Transverse colon (tissue), 4 donors: ENCODE data around the gene CNKSR3. TPM values are rescaled to one million over a fixed set of nuclear protein-coding genes. Genes with fewer than 3 reads are reported as not detected.

ENCODE experiments used
- DNase-seq: peaks from one replicate; pipeline ENCODE4 v3.0.0-alpha.2; 2019
- H3K27ac ChIP-seq, 4 donors: fragments of 200-600 bp; sonication (generic); 2 replicates each; pipeline ENCODE4 v1.5.1; 2016 to 2018; ENCODE audit warnings: inconsistent platforms in 4 of 4
- H3K27me3 ChIP-seq: fragments of 200-600 bp; sonication (generic); 2 replicates; pipeline ENCODE4 v1.5.1; 2017; ENCODE audit warnings: inconsistent platforms
- H3K36me3 ChIP-seq, 4 donors: fragments of 200-600 bp; sonication (generic); 2 replicates each; pipeline ENCODE4 v1.5.1; 2017 to 2019; ENCODE audit warnings: inconsistent platforms in 4 of 4
- H3K4me1 ChIP-seq, 4 donors: fragments of 200-600 bp; sonication (generic); 2 replicates each; pipeline ENCODE4 v1.5.1; 2017 to 2020; ENCODE audit warnings: inconsistent platforms in 4 of 4
- H3K4me3 ChIP-seq, 4 donors: fragments of 200-600 bp; sonication (generic); 1 replicate in 1 of 4; 2 replicates in 3 of 4; pipeline versions ENCODE4 v1.5.1 to v1.6.1; 2017 to 2019; ENCODE audit warnings: inconsistent platforms in 4 of 4
- H3K9me3 ChIP-seq, 2 donors: fragments of 200-600 bp; sonication (generic); 2 replicates each; pipeline ENCODE4 v1.5.1; 2017 to 2019; ENCODE audit warnings: inconsistent platforms in 2 of 2
- CTCF ChIP-seq, 5 experiments: fragments of 200-600 bp in 3 of 5; fragments of 450-650 bp in 2 of 5; sonication (generic) in 3 of 5; IDR thresholded peaks; 1 replicate in 2 of 5; 2 replicates in 3 of 5; pipeline ENCODE4 v1.5.1; 2016 to 2017; ENCODE audit warnings: antibody characterized with exemption in 5 of 5, inconsistent platforms in 3 of 5, mild to moderate bottlenecking in 2 of 5, moderate library complexity in 1 of 5
- EP300 ChIP-seq: sonication (generic); formaldehyde crosslinking; IDR thresholded peaks from one replicate; pipeline ENCODE4 v1.6.1; 2017; ENCODE audit warnings: antibody characterized with exemption, low read depth
- POLR2A ChIP-seq: fragments of 450-650 bp; IDR thresholded peaks from one replicate; pipeline ENCODE4 v1.6.1; 2016; ENCODE audit warnings: antibody characterized with exemption, mild to moderate bottlenecking, moderate library complexity
- POLR2AphosphoS5 ChIP-seq, 3 donors: sonication (generic); formaldehyde crosslinking; IDR thresholded peaks; one replicate each; pipeline ENCODE4 v1.6.1; 2016; ENCODE audit warnings: antibody characterized with exemption in 3 of 3
- WGBS, 2 donors: methylation state at CpG; one replicate each; pipeline ENCODE4 v1.1.5; 2018; ENCODE audit warnings: low coverage in 1 of 2; 5-methylcytosine and 5-hydroxymethylcytosine counted together
- in situ Hi-C, 4 donors: fragments of 200-750 bp; cut with MboI; loops; one replicate each; pipeline versions ENCODE4 v1.15.0 to v1.15.1; 2017; ENCODE audit warnings: low sequenced_read_pairs in 3 of 4, low pct_ligation_motif_present in 1 of 4, low pct_unique_long_range_greater_than_20kb in 1 of 4
- intact Hi-C: fragments of 100-400 bp; cut with DNase I; formaldehyde crosslinking; loops from one replicate; pipeline ENCODE4 v1.15.1; 2023; ENCODE audit warnings: low total_unique reads
- total RNA-seq, 4 donors: library from RNA; depleted of rRNA; stranded (reverse); fragments of >200 nt; gene quantifications; one replicate each; pipeline ENCODE4 v1.1.0, GENCODE V29; 2016

The CNKSR3 gene
- total RNA-seq, 4 donors from 2014 or later, result 4.0 to 27.3 (median 16.9) TPM

DNA sequence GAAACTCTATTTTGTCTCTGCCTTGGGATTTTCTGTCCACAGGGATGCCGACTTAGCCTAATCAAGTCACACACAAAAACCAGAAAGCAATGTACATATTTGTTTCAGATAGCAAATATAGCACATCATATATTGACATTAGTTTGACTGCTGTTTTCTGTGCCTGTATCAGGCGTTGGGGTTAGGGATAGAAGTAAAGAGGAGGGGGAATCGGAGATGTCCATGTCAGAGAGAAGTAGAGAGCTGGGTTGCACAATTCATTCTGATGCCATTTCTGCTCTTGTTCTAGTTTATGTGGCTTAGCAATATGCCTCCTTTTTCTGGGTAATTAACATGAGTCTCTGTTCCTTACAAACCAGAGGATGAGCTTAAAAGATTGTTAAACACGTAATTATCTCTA is 139.2 kb downstream of the CNKSR3 start:
- Histone ChIP-seq H3K27ac (no peak overlapping the region), H3K4me1 (peaks cover 0 to 5% (median 0%) of the 10 kb centered on the region in 4 donors), H3K4me3 (no peak overlapping the region), H3K36me3 (no peaks in the 10 kb centered on the region), H3K9me3 (no peaks in the 10 kb centered on the region), H3K27me3 (no peaks in the 10 kb centered on the region)
- no peak for DNase-seq
- in situ Hi-C loops, result loop anchor here in 1 of 4 donors (25.0 kb wide), 1 partner anchor 209 kb away; no protein-coding TSS in a partner anchor
- no peak for TF ChIP-seq POLR2A
- intact Hi-C loops, result no loop called here
- 81 to 90% methylated on average over 4 of the region's 4 CpGs for WGBS, 2 donors

- Histone ChIP-seq H3K4me1 (peaks cover 0 to 5% (median 0%) of the 10 kb centered on the region in 4 donors), H3K36me3 (no peaks in the 10 kb centered on the region), H3K9me3 (no peaks in the 10 kb centered on the region), H3K27ac (no peak overlapping the region), H3K27me3 (no peaks in the 10 kb centered on the region), H3K4me3 (no peak overlapping the region)
- in situ Hi-C loops, result loop anchor here in 1 of 4 donors (25.0 kb wide), 1 partner anchor 208 kb away; no protein-coding TSS in a partner anchor
- intact Hi-C loops, result no loop called here
- WGBS, 2 donors, result 14 to 23% methylated on average over 4 of the region's 4 CpGs
- no peak for TF ChIP-seq POLR2AphosphoS5 (IDR thresholded peaks at IDR 0.05)
- TF ChIP-seq EP300, result no peak
- TF ChIP-seq CTCF (IDR thresholded peaks at IDR 0.05), result peak in 3 of 5 experiments; percentile 13 to 34 (median 26)
- no peak for TF ChIP-seq POLR2A
- DNase-seq, result peak; percentile 14
Observed at GRCh38 chr6:154370545-154370944, 139.9 kb downstream of the CNKSR3 start.

GRCh38 chr6:154367839-154368695 is 142.4 kb downstream of the CNKSR3 start:
- intact Hi-C loops, result no loop called here
- TF ChIP-seq EP300, result no peak
- TF ChIP-seq POLR2AphosphoS5 (IDR thresholded peaks at IDR 0.05), result no peak
- TF ChIP-seq CTCF (IDR thresholded peaks at IDR 0.05), result no peak
- no peak for DNase-seq
- H3K27ac ChIP-seq, result no peak overlapping the region
- H3K4me3 ChIP-seq, result no peak overlapping the region
- no peaks in the 10 kb centered on the region for H3K9me3 ChIP-seq
- WGBS, 2 donors, result 80 to 82% methylated on average over 9 of the region's 9 CpGs
- in situ Hi-C loops, result loop anchor here in 1 of 4 donors (25.0 kb wide), 1 partner anchor 206 kb away; no protein-coding TSS in a partner anchor
- no peaks in the 10 kb centered on the region for H3K36me3 ChIP-seq
- no peaks in the 10 kb centered on the region for H3K27me3 ChIP-seq
- H3K4me1 ChIP-seq, result peaks cover 0 to 5% (median 0%) of the 10 kb centered on the region in 4 donors

DNA sequence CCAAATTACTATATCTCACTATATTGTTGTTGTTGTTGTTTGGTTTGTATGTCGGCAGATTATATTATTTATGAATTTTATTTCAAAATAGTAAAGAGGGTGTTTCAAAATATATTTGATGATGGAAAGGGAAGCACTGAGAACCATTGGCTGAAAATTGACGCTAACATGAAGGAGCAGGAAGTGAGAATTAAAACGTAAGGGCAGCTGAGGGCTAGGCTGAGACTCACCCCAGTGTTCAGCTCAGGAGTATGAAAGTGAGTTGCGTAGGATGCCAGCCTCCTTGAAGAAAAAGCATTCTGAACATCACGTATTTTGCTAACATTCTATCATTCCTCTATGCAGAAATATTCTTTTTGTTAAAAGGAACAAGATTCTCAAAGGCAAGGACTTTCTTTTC is 143.1 kb downstream of the CNKSR3 start:
- 83% methylated on average over 5 of the region's 5 CpGs for WGBS, 2 donors
- in situ Hi-C loops (loop anchor here in 1 of 4 donors (25.0 kb wide), 1 partner anchor 205 kb away; no protein-coding TSS in a partner anchor), intact Hi-C loops (no loop called here)
- H3K27me3 ChIP-seq, result no peaks in the 10 kb centered on the region
- H3K27ac ChIP-seq, result no peak overlapping the region
- TF ChIP-seq EP300 (no peak), POLR2A (no peak), POLR2AphosphoS5 (IDR thresholded peaks at IDR 0.05) (no peak), CTCF (IDR thresholded peaks at IDR 0.05) (no peak)
- peaks cover 0 to 5% (median 0%) of the 10 kb centered on the region in 4 donors for H3K4me1 ChIP-seq
- H3K4me3 ChIP-seq, result no peak overlapping the region
- H3K9me3 ChIP-seq, result no peaks in the 10 kb centered on the region
- no peaks in the 10 kb centered on the region for H3K36me3 ChIP-seq
- no peak for DNase-seq
